CD4-positive, alpha-beta T cell treated with Interleukin-17A for 4 hours (primary cell): ENCODE data around the gene HDHD2.
"Not testable (repeated sequence)": the region's sequence is repeated elsewhere in the genome, so short reads cannot be mapped to it uniquely, and the experiment has no call there.

Source experiments
- DNase-seq: peaks from one replicate; pipeline ENCODE4 v3.0.0-alpha.2; 2020; ENCODE audit warnings: mixed read lengths

HDHD2 gene, protein sequence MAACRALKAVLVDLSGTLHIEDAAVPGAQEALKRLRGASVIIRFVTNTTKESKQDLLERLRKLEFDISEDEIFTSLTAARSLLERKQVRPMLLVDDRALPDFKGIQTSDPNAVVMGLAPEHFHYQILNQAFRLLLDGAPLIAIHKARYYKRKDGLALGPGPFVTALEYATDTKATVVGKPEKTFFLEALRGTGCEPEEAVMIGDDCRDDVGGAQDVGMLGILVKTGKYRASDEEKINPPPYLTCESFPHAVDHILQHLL

DNA sequence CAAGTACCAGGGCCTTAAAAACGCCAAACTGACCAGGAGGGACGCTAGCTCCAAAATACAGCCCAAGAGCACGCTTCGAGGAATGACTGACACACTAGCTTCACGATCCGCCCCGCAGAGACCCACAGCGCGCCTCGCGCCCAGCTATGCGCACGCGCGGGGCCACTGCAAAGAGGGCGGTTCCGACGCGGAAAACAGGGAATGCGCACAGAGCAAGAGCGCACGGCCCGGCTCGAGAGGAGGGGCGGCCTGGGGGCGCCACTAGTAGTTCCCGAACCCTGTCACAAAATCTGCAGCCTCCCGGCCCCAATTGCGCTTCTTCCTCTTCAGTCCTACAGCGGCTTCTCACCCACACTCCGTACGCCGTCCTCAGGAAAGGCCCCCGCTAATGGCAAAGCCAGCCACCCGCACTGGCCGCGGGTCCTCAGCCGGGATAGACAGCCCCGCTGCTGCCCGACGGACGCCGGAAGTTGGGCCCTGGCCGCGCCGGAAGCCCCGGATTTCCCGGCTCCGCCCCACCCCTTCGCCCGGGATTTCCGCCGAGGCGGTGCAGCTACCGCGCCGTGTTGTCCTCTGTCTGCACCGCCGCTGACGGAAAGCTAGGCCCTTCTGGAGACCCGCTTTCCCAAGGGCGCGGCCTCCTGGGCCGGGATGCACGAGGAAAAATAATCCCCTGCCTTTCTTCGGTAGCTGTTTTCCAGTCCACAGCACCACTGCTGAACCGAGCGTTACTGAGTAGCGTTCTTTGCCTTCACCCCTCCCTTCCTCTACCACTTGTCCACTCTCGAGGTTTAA lies at the start of gene HDHD2:
HDHD2 (minus strand) TSS at position 472 of the 795 bp plus-strand sequence. CDS start 14,061 bp downstream, outside the sequence.
- peak; percentile 83 for DNase-seq

DNA sequence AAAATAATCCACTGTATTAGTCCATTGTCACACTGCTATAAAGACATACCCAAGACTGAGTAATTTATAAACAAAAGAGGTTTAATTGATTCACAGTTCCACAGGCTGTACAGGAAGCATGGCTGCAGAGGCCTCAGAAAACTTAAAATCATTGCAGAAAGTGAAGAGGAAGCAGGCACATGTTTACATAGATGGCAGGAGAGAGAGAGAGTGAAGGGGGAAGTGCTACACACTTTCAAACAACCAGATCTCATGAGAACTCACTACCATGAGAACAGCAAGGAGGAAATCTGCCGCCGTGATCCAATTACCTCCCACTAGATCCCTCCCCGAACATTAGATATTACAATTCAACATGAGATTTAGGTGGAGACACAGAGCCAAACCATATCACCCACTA lies 45.7 kb upstream of the HDHD2 start:
- DNase-seq = not testable (repeated sequence)

DNA sequence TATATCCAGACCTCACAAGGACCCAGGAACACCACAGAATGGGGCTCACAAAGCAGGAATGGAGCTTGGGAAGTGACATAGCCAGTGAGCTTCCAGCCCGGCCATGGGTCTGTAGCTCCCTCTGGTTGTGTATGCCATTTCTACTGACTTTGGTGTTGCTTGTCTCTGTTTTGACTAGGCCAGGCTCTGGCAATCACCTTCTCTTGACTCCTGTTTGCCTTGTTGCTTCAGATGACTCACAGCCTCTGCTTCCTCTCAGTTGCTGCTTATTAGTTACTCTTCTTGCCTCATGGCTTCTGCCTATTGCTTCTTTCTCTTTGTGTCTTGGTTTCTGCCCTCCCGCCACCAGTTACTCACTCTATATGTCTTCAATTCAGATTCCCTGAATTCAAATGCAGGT lies 41.7 kb upstream of the HDHD2 start:
- DNase-seq = no peak

DNA sequence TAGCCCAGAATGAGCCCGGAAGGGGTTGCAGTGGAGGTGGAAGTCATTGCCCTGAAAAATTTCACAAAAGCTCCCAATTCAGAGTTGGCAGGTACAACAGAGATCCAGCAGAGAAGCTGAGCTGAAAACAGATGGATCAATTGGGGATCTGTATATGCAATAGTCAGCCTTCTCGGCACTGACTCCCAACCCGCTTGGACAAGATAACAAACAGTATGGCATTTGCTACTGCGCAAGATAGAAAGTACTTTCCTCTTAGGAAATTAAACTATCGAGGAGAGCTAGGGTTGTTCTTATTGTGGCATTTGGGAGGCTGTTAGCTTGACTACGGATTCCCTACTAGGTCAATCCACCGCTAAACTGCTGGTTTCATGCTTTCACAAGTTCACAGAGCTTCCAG lies 37.4 kb upstream of the HDHD2 start:
- no peak for DNase-seq

DNA sequence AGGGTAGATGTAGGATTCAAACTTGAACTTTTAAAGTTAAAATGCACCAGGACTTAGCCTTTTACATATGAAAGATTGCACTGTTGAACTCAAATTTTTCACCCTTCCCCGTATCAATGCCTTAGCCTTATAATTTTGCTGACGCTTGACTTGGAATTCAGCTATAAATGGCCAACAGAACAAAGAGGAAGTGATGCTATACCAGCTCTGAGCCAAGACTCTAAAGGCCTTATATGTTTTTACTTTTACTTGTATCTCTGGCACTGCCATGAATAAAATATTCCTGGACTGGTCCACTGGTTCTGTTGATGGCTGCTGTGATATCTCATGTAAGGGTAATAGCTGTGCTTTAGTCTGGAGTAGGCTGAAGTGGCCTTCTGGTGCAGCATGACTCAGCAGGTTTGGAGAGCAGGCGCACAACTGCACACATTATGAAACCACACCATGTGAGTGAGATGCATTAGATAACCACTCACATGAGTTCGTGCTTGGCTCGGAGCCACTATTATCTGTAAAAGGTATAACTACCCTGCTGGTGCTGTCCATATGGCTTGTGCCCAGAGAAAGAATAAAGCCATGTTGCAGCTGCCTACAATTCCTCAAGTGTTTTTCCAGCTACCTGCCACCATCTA lies 34.2 kb upstream of the HDHD2 start:
- DNase-seq = no peak

DNA sequence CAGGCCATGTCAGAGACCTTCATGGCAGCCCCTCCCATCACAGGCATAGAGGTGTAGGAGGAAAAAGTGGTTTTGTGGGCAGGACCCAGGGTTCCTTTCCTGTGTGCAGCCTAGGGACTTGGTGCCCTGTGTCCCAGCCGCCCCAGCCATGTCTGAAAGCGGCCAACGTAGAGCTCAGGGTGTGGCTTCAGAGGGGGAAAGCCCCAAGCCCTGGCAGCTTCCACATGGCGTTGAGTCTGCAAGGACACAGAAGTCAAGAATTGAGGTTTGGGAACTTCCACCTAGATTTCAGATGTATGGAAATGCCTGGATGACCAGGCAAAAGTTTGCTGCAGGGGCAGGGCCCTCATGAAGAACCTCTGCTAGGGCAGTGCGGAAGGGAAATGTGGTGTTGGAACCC lies 31.9 kb upstream of the HDHD2 start:
- DNase-seq = not testable (repeated sequence)

DNA sequence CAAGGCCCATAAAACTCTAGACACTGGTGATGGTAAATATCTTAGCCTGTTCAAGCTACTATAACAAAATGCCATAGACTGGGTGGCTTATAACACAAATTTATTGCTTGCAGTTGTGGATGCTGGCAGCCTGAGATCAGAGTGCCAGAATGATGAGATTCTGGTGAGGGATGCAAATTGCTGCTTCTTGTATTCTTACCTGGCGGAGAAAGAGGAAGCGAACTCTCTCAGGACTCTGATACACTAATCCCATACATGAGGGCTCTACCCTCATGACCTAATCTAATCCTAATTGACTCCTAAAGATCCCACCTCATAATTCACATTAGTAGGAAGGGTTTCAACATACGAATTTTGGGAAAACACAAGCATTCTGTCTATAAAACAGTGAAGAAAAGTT lies 30.5 kb upstream of the HDHD2 start:
- DNase-seq = no peak

DNA sequence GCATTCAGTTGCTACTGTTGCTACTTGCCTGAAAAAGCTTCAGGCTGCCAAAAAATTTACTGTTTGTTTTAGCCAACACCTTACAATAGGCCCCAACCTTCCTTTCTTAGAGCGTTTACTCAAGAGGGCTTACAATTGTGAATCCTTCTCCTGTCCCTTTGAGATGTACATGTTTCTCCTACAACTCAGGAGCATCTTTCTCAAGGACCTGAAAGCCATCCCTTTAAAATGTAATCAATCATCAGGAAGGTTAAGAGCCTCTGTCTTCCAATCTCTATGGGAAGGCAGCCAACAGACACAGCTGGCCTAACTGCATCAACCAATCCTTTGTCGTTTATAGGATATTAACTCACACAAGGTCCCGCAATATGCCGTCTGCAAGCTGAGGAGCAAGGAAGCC lies 29.2 kb upstream of the HDHD2 start:
- DNase-seq = no peak

DNA sequence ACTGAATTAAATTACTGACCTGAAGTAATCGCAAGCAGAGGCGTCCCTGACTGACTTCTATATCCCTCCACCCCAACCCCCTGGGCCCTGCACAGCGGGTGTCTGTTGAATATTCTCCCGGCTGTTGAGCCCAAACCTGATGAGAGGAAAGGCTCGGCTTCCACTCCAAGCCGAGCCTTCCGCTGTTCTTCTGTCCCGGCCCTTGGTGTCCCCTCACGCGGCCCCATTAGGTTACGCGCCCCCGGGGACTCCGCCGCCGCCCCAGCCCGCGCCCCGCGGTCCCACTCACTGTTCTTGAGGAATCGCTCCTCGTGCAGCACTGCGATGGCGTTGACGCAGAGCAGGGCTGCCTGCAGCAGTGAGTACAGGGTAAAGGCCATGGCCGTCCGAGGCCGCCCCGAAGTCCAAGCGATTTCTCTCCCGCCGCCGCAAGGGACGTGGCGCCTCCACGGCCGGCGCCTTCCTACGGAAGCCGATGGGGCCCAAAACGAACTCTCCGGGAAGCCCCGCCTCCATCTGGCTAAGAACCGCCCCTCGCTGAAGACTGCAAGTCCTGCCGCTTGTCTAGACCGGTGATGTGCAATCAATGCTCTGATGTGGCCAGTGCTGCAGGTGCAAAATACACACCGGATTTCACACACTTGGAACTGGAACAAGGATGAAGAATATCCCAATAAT lies 25.7 kb upstream of the HDHD2 start, which contains the start of gene IER3IP1:
IER3IP1 (minus strand) TSS at position 467 of the 678 bp plus-strand sequence; CDS start at position 380, 87 bp downstream.
- DNase-seq = peak; percentile 92

DNA sequence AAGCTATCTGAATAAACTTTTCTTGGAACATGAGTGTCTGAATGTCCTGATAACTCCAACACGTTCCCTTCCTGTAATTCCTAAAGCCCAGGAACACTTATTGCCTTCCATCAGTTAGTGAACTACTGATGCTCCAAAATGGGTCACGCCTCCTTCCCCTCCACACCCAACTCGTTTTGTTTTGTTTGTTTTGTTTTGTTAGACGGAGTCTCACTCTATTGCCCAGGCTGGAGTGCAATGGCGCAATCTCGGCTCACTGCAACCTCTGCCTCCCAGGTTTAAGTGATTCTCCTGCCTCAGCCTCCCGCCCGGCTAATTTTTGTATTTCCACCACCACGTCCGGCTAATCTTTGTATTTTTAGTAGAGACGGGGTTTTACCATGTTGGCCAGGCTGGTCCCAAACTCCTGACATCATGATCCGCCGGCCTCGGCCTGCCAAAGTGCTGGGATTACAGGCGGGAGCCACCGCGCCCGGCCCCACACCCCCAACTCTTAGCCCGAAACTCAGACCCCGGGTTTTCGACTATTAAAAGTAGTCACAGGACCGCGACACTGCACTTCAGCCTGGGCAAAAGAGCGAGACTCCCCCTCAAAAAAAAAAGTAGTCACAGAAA lies 25.1 kb upstream of the HDHD2 start:
- DNase-seq = no peak

DNA sequence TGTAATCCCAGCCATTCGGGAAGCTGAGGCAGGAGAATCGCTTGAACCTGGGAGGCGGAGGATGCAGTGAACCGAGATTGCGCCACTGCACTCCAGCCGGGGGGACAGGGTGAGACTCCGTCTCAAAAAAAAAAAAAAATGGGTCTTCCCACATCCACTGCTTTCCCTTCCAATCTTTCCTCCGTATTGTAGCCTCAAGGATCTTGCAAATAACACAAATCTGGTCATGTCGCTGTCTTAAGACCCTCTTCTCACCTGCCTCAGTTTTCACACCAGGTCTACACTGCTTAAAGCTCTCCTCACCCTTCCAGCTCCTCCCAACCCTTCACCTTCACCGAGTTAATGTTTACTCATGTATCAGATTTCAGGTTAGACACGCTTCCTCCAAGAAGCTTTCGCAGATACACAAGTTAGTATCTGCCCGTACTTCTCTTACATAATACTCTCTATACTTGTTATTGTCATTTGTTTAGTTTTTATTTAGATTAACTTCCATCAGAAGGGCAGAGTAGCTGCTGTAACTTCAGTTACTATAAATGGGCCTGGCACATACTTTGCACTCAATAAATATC lies 24.3 kb upstream of the HDHD2 start:
- DNase-seq = no peak

DNA sequence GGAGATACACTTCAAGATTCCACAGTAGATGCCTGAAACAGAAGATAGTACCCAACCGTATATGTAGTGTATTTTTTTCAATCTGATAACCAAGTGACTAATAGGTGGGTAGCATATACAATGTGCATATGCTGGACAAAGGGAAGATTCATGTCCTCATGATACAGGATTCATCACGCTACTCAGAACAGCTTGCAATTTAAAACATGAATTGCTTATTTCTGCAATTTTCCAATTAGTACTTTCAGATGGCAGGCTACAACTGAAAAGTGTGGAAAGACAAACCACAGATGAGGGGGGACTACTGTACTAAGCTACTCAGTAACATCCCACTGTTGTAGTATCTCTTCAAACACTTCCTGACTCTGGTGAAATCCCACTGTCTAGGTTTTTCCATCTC lies 22.2 kb upstream of the HDHD2 start:
- no peak for DNase-seq

DNA sequence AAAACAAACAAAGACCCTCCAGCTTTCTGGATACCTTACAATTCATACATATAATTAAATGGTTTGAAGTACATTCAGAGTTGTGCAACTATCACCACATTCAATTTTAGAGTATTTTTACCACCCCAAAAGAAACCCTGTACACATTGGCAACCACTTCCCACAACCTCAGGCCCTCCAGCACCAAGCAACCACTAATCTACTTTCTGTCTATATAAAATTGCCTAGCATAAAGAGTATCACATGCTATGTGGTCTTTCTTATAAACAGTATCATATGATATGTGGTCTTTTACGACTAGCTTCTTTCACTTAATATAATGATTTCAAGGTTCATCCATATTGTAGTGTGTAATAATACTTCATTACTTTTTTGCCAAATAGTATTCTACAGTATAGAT lies 18.6 kb upstream of the HDHD2 start:
- DNase-seq = no peak

DNA sequence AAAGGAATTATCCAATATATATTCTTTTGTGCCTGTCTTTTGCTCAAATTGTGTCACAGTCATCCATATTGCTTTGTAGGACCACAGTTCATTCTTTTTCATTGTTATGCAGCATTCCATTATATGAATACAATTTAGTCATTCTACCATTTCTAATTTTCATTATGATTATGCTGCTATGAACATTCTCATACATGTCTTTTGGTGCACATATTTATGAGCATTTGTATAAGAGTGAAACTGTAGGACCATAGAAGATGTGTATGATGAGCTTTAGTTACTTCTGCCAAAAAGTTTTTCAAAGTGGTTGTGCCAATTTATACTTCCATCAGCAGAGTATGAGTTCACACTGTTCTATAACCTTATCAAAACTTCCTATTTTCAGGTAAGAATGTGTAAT lies 18.2 kb upstream of the HDHD2 start:
- no peak for DNase-seq

DNA sequence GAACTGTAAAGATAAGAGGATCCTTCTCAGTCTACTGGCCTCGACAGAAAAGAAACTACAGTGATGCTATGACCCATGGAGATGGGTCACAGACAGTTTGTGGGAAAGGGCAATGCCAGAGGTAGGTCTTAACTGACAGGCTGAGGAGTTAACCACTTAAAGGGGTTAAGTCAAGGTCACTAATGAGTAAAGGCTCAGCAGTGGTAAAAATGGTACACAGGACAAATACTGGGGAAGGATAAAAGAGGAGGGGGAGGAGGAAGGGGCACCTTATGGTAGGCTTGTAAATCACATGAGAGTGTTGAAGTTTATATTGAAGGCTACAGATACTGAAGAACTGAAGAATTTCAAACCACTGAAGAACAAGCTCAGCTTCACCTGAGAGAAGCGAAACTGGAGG lies 16.0 kb upstream of the HDHD2 start:
- DNase-seq = no peak

DNA sequence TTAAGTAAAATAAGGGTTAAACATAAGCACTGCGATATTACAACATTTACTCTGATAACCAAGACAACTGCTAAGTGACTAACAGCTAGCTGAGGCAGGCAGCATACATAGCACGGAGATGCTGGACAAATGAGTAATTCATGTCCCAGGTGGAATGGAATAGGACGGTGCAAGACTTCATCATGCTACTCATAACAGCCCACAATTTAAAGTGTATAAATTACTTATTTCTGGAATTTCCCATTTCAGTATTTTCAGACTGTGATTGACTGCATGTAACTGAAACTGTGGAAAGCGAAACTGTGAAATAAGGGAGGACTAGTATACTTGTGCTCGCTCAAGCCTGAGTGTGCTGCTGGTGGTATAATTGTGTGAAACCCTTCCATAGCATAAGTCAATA lies 12.9 kb upstream of the HDHD2 start:
- no peak for DNase-seq

DNA sequence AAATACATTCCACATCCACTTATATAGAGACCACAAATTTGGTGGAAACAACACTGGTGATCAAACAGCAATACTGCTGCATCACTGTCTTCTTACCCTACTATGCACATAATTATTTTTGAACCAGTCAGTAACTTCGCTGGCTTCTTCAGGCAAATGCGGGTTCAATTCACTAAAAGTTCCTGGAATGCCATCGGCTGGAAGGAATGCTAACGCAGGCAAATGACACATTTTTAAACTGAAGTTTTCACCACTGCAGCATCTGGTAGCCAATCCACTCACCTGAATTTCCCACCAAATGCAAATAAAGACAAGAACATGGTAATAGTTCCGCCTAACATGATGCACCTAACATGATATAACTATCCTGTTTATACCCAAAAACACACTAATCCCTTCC lies 10.0 kb upstream of the HDHD2 start:
- DNase-seq = no peak

DNA sequence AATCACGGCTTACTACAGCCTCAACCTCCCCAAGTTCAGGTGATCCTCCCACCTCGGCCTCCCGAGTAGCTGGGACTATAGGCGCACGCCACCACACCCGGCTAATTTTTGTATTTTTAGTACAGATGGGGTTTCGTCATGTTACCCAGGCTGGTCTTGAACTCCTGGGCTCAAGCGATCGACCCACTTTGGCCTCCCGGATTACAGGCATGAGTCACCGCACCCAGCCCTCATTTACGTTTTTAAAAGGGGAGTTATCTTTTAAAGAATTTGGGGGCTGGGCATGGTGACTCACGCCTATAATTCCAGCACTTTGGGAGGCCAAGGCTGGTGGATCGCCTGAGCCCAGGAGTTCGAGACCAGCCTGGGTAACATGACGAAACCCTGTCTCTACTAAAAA lies 8.1 kb upstream of the HDHD2 start:
- not testable (repeated sequence) for DNase-seq

DNA sequence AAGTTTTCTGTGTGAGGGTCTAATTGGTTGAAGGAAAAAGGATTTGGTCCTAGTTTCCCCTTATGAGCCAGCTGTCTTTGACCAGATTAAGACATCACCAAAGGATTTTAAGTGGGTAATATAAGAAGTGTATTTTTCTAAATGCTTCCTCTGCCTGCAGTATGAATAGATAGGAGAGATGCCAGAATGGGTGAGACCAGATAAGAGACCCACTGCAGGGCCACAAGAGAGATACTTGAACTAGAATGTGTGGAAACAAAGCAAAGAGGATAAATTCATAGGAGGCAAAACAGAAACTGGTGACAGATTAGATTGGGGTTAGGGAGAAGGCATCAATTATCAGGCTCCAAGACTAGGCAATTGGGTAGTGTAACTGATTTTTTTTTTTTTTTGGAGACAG lies 1.1 kb upstream of the HDHD2 start:
- DNase-seq = no peak

DNA sequence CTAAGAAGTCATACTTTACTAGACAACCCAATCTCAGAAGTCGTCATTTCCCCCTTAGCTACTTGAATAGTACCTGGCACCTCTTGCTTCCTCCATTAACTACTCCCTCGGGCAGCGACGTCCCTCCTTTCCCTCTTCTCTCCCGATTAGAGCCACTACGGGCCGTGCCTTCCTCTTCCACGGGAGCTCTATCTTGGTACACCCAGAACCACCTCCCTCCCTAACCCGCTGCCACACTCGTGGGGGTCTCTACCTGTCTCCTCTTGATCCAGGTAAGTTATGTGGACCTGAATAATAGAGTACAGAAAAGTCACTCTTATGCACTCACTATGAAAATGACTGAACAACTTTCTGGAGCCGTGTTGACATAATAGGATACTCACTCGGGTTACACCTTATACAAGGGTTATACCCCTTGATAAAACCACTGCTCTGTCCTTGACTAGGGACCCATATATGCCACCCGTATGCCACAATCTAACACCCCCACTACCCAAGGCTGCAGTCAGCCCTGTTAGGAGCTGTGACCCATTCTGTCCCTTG lies 595 bp upstream of the HDHD2 start:
- peak; percentile 27 for DNase-seq

DNA sequence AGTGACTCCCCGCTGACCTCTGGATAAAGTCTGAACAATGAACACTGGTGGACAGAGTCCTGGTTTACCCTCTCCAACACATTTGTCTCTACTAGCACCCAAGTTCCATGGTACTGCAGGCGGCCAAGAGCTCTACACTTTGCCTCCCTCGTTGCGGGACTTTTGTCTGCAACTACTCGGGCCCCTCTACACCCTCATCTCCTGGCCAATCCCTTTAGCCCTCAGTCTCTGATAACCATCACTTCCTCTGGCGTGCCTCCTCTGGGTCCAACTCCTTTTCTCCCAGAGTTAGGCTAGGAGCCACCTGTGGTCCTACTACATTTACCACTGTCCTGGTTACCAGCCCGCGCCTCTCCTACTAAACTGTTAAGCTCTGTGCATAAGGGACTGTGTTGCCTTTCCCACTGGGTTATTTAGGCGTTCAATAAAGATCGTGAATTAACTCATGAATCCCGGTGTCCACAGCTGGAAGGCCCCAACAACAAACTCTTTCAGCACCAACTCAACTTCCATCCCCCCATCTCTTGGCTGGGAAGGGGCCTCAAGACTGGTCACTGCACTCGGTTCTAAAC lies 757 bp downstream of the HDHD2 start:
- no peak for DNase-seq

DNA sequence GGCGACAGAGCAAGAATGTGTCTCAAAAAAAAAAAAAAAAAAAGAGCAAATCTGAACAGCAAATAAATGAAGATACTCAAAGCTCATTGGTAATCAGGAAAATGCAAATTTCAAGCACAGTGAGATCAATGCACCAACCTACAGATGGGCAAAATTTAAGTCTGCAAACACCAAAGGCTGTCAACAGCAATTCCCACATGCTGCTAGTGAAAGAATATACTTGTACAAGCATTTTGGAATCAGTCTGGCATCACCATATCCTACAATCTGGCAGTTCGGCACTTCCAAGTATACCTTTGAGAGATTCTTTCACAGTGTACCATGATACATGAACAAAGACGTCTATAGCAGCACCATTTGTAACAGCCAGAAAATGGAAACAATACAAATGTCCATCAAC lies 4.1 kb downstream of the HDHD2 start:
- DNase-seq = no peak
